Progenitor cell of endocrine pancreas (in vitro differentiated cells): ENCODE results near the gene NNMT. TPM values are rescaled to one million over a fixed set of nuclear protein-coding genes. Genes with fewer than 3 reads are reported as not detected.

Experiments
- DNase-seq: peaks from one replicate; pipeline ENCODE4 v3.0.0; 2021; ENCODE audit warnings: low spot score; ENCODE audit not compliant: unreplicated experiment
- H3K27ac Mint-ChIP-seq: 2 replicates; pipeline ENCODE4 v1.8.0; 2021; ENCODE audit warnings: mild to moderate bottlenecking, moderate library complexity, mixed read lengths
- H3K27me3 Mint-ChIP-seq: 2 replicates; pipeline ENCODE4 v1.8.0; 2021; ENCODE audit warnings: mixed read lengths
- H3K36me3 Mint-ChIP-seq: 2 replicates; pipeline ENCODE4 v1.8.0; 2022; ENCODE audit warnings: mixed read lengths; ENCODE audit not compliant: insufficient read depth
- H3K4me1 Mint-ChIP-seq: 2 replicates; pipeline ENCODE4 v1.8.0; 2021; ENCODE audit warnings: low read depth, mixed read lengths
- H3K4me3 Mint-ChIP-seq: 2 replicates; pipeline ENCODE4 v1.8.0; 2021; ENCODE audit warnings: low read depth, mild to moderate bottlenecking, moderate library complexity, mixed read lengths
- H3K9me3 Mint-ChIP-seq: 2 replicates; pipeline ENCODE4 v1.8.0; 2021; ENCODE audit warnings: low read depth, mixed read lengths
- CTCF ChIP-seq: fragments of 200-600 bp; sonication (generic); IDR thresholded peaks from one replicate; pipeline ENCODE4 v1.5.0; 2021; ENCODE audit warnings: antibody characterized with exemption, mild to moderate bottlenecking; ENCODE audit not compliant: unreplicated experiment
- total RNA-seq: library from RNA; stranded (reverse); gene quantifications from 2 replicates; pipeline ENCODE4 v1.2.1, GENCODE V29; 2021

NNMT gene
- total RNA-seq, 1 donor from 2014 or later = 2.4 TPM

- no peak for DNase-seq
- no peak overlapping the region for H3K27ac Mint-ChIP-seq
- peaks cover 13% of the 10 kb centered on the region for H3K4me1 Mint-ChIP-seq
- H3K4me3 Mint-ChIP-seq = no peak overlapping the region
- no peaks in the 10 kb centered on the region for H3K27me3 Mint-ChIP-seq
- H3K36me3 Mint-ChIP-seq = no peaks in the 10 kb centered on the region
- H3K9me3 Mint-ChIP-seq = no peaks in the 10 kb centered on the region
- no peak for TF ChIP-seq CTCF
Measured at GRCh38 chr11:114263513-114264170, 32.6 kb upstream of the NNMT start.

GRCh38 chr11:114264381-114264780 is 31.8 kb upstream of the NNMT start:
- TF ChIP-seq CTCF = no peak
- H3K4me3 Mint-ChIP-seq = no peak overlapping the region
- H3K9me3 Mint-ChIP-seq = no peaks in the 10 kb centered on the region
- H3K4me1 Mint-ChIP-seq = peaks cover 8% of the 10 kb centered on the region
- H3K36me3 Mint-ChIP-seq = no peaks in the 10 kb centered on the region
- DNase-seq = no peak
- H3K27ac Mint-ChIP-seq = no peak overlapping the region
- peaks cover under 1% of the 10 kb centered on the region for H3K27me3 Mint-ChIP-seq

GRCh38 chr11:114265122-114265878 is 30.9 kb upstream of the NNMT start:
- TF ChIP-seq CTCF = no peak
- Mint-ChIP-seq H3K27me3 (peaks cover 3% of the 10 kb centered on the region), H3K27ac (no peak overlapping the region), H3K36me3 (no peaks in the 10 kb centered on the region), H3K4me3 (no peak overlapping the region), H3K9me3 (no peaks in the 10 kb centered on the region), H3K4me1 (peaks cover under 1% of the 10 kb centered on the region)
- DNase-seq = no peak

- no peak for DNase-seq
- Mint-ChIP-seq H3K27ac (no peak overlapping the region), H3K27me3 (peaks cover 20% of the 10 kb centered on the region), H3K4me1 (no peaks in the 10 kb centered on the region), H3K36me3 (no peaks in the 10 kb centered on the region), H3K9me3 (no peaks in the 10 kb centered on the region), H3K4me3 (no peak overlapping the region)
- TF ChIP-seq CTCF = no peak
Measured at GRCh38 chr11:114269498-114269897, 26.7 kb upstream of the NNMT start.

- no peak overlapping the region for H3K4me3 Mint-ChIP-seq
- H3K27ac Mint-ChIP-seq = no peak overlapping the region
- H3K9me3 Mint-ChIP-seq = no peaks in the 10 kb centered on the region
- no peaks in the 10 kb centered on the region for H3K4me1 Mint-ChIP-seq
- H3K27me3 Mint-ChIP-seq = peaks cover 24% of the 10 kb centered on the region
- DNase-seq = no peak
- TF ChIP-seq CTCF = no peak
- H3K36me3 Mint-ChIP-seq = no peaks in the 10 kb centered on the region
Measured at GRCh38 chr11:114270531-114271270, 25.5 kb upstream of the NNMT start.
